PFSK-1 (cell line): ENCODE data around the gene CALHM4.

Source experiments
- FOXP2 ChIP-seq: optimal IDR thresholded peaks from 2 replicates; pipeline ENCODE3; 2011; ENCODE audit warnings: borderline replicate concordance, control low read depth, inconsistent platforms; ENCODE audit not compliant: insufficient read depth; ENCODE audit errors: extremely low read length, extremely low read depth
- POLR2AphosphoS5 ChIP-seq: IDR thresholded peaks from 2 replicates; pipeline ENCODE4 v1.6.1; 2012; ENCODE audit warnings: low read depth, mild to moderate bottlenecking, control low read depth, low read length, moderate library complexity
- REST ChIP-seq, 2 experiments: IDR thresholded peaks; 2 replicates each; pipeline versions ENCODE4 v1.6.1 to v1.8.0; 2011 to 2012; ENCODE audit warnings: low read depth in 2 of 2, low read length in 2 of 2, control low read depth in 1 of 2, inconsistent platforms in 1 of 2, mild to moderate bottlenecking in 1 of 2, moderate library complexity in 1 of 2; ENCODE audit not compliant: insufficient read depth in 1 of 2
- SIN3A ChIP-seq: IDR thresholded peaks from 2 replicates; pipeline ENCODE4 v1.6.1; 2012; ENCODE audit warnings: mild to moderate bottlenecking, low read length, moderate library complexity, borderline replicate concordance; ENCODE audit not compliant: insufficient read depth
- TAF1 ChIP-seq: IDR thresholded peaks from 2 replicates; pipeline ENCODE4 v1.6.1; 2012; ENCODE audit warnings: low read length, control low read depth, borderline replicate concordance; ENCODE audit not compliant: insufficient read depth

- no peak for TF ChIP-seq POLR2AphosphoS5
- no peak for TF ChIP-seq REST (IDR thresholded peaks at IDR 0.05; ENCODE audit: insufficient read depth in 1 of 2, low read depth in 2 of 2, low read length in 2 of 2)
- TF ChIP-seq TAF1, result no peak
- TF ChIP-seq SIN3A, result no peak
- TF ChIP-seq FOXP2, result no peak
Measured at GRCh38 chr6:116512111-116512559, 41.4 kb upstream of the CALHM4 start.
